Stimulated activated CD8-positive, alpha-beta memory T cell treated with anti-CD3 and anti-CD28 coated beads, Interleukin-7, amount 100 ng/mL, for 1 hour (primary cell): ENCODE measurements around the gene MSH2.
"Not testable (repeated sequence)": the region's sequence is repeated elsewhere in the genome, so short reads cannot be mapped to it uniquely, and the experiment has no call there.

Source experiments
- DNase-seq, 2 donors: peaks; one replicate each; pipeline ENCODE4 v3.0.0-alpha.2; 2020; ENCODE audit warnings: low read depth in 2 of 2

MSH2 gene

DNA sequence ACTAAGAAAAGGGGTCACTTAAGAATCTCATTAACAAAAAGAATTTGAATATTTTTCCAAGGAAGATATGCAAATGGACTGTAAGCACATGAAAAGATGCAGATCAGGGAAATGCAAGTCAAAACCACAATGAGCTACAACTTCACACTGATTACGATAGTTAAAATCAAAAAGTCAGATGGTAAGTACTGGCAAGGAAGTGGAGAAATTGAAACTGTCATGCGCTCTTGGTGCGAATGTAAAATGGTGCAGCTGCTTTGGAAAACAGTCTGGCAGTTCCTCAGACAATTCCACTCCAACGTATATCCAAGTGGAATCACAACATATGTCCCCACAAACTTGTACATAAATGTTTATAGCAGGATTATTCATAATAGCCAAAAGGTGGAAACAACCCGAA lies 81.4 kb downstream of the MSH2 start:
- no peak for DNase-seq

DNA sequence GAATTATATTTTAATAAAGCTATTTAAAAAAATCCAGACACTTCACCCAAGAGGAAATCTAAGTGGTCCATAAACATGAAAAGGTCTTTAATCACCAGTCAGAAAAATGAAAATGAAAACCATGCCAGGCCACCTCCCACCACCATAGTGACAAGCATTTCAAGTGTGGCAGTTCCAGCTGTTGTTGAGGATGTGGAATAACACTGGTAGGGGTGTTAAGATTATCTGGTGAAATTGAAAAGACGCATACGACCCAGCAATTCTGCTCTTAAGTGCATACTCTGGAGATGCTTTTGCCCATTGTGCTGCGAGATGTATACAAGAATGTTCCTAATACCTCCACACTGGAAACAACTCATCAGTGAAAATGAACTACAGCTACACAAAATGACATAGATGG lies 82.2 kb downstream of the MSH2 start:
- no peak for DNase-seq

DNA sequence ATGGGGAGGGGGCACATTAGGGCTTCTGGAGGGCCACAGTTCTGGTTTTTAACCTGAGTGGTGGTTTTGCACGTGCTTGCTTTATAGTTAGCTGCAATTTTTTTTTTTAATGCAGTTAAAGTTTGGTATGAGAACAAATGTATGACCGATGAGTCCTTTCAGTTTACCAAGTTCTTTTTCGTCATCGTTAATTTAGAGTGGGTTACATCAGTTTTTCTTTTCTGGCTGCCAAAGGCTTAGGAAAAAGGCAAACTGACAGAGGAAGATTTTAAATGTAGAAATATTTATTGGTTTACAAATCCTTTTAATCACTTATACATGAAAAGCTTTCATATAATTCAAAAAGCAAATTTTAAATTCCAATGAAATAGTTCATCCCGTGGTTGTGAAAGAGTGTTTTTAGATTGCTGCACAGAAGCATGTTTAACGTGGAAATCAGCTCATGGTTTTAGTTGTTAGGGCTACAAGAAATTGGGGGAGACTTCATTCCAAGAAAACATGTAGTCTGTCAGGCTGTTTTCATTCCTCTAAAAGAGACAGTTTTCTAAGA lies 82.9 kb downstream of the MSH2 start:
- DNase-seq = no peak

DNA sequence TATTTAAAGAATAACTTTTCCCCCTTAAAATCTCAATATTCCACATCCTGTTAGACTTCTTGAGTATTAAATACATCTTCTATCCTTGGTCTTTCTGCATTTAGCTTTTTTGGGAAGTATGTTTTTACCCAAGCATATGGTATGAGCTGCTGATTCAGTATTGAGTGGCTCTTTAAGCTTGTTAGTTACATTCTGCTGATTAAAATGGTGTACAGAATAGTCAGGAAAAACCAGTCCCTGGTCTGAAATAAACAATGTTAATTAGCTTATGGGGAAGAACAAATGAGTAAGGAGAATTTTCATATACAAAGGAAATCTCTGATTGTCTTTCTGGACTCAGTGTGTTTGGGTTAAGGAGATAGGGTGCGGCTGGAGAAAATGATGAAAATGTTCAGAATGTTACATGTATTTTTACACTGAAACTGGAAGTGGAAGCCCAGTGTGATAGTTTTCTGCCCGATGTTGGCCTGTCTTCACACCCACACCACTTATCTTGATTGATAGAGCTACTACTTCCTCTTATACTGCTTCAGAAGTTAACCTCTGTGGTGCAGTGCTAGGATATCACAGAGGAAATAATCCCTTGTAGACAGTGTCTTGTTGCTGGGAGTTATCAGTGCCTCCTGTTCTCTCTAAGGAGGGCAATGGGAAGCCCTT lies 84.0 kb downstream of the MSH2 start:
- DNase-seq = no peak

DNA sequence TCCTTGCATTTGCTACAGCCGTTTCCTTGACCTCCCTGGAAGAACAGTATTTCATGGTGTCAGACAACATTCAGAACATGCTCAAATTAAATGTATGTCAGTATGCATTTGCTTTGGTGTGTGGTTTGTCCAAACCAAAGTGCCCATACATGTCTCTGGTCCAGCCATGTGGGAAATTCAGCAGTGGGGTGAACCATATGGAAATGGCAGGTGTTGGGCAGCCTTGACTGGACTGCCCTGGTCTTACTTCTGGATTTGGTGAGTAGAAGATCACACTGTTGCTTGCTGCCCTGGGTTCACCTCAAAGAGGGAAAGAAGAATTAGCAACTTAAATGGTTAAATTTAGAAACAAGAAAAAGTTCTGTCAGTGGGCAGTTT lies 84.5 kb downstream of the MSH2 start:
- no peak for DNase-seq

DNA sequence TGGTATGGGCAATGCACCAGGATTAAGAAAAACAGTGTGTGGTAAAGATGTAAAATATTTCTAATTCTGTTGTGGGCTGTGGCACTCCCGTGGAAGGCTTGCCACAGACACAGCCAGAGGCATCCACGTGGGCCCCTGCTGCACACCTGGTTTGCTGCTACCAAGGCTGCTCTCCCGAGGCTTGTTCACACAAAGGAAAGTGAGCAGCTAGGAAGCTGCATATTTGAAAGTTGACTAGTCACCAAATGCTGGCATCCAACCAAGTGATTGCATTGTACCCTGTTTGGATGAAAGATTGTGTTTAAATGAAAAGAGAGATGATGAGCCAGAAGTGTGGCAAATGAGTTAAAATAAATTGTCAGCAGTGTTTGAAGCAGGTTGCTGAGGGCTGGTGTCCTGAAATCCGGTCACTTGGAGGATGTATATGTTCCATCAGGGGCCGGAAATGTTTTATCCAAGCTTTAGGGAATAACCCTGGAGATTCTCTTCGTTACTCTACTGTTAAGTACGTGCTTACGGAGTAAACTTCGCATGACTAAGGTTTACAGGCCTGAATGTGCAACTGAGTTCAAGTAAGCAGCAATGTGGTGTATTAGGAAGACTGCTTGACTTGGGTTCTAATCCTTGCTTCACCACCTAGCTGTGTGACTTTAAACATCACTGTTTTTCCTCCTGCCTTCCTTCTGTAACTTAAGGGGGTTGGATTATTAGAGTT lies 86.1 kb downstream of the MSH2 start:
- DNase-seq = no peak

DNA sequence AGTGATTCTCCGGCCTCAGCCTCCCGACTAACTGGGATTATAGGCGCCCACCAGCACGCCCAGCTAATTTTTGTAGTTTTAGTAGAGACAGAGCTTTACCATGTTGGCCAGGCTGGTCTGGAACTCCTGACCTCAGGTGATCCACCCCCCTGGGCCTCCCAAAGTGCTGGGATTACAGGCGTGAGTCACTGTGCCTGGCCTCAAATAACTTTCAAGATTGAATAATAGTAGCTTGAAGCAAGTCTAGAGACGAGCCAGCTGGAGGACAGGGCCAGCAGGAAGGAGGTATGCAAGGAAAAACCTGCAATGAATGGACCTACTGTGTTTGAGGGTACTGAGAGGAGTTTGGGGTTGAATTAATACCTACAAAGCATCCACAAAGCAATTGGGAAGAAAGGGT lies 87.5 kb downstream of the MSH2 start:
- DNase-seq = no peak

DNA sequence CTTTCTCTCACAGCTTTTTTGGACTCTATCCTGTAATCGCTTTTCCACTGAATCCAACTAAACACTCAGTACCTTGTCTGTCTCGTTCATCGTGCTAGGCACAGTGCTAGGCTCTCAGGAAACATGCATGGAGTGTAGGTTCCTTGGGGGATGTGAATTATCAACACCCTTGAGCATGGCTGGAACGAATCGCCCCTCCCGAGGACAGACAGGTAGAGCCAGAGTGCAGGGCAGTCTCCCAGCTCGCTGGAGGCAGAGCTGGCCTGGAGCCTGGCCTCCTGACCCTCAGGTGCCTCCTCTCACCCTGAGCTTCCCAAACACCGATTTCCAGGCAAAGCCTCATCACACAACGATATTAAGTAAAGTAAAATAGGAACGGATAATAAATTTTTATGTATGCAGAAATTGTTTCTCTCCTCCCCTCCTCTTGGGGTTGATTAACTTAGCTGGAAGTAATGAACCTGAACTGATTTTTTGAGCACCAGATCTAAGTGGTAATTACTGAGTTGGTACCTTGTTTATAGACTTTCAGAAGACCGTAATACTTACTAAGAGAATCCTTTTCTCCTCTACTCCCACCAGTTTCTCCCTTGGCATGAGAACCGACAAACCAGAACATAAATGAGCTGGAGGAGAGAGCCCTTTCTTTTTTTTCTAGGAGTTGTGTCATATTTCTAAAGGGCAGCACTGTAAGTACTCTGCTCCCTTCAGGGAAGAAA lies 90.5 kb downstream of the MSH2 start:
- no peak for DNase-seq

DNA sequence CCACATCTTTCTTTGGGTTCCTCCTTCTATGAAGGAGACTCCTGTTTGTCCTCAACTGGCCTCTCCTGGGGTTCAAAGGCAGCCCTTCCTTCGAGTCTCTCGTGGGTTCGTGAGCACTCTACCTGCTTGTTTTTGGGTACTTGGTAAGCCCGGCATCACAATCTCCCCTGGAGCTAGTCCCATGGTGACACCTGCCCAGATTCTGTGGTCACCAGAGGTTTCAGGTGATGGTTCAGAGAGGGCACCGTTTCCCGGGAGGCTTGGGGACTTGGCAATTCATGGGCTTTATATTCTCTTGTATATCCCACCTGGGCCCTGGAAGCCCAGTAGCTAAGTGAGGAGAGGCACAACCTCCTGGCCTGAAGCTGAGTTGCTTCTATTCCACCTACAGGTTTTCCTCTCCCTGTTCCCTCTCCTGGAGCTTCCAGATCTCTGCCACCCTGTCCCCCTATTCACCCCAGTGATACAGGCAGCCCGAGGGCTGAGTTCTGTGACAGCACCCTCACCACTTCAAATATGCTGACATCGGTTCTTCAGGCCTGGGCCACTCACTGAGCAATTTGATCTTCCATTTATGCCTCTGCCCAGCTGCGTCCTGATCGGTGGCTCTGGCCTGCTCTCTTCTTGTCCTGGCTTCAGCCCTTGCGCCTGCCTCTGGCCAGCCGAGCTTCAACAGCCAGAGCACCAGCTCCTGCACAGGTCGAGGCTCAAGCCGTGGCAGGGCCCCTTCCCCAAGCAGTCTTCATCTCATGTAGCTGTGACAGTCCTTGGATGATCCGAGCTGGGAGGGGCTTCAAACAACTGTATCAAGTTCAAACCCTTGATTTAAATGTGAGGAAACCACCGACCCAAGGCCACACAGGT lies 91.5 kb downstream of the MSH2 start:
- no peak for DNase-seq

DNA sequence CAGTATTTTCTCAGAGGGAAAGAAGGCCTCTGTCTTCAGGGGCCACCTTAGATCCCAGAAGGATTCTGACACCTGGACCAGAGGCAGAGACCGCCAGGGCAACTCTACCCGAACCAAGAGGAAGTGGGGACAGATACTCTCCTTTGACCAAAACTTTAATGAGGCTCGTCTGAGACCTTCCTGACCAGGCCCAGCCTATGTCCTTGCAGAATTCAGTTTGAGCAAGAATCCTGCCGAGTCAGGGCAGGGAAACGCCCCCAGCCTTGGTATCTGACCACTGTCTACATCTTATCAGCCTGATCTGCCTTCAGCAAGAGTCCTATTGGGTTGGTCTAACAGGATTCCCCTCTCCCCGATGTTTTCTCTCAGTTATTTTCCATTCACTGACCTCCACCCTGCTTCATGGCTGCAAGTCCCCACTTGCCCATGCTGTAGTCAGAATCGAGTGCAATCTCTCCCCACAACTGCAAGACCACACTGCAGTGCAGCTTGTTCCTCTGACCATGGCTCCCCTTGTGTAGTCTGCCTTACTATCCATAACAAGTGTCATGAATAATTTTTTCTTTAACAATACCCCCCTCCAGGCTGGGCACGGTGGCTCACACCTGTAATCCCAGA lies 95.0 kb downstream of the MSH2 start:
- no peak for DNase-seq

DNA sequence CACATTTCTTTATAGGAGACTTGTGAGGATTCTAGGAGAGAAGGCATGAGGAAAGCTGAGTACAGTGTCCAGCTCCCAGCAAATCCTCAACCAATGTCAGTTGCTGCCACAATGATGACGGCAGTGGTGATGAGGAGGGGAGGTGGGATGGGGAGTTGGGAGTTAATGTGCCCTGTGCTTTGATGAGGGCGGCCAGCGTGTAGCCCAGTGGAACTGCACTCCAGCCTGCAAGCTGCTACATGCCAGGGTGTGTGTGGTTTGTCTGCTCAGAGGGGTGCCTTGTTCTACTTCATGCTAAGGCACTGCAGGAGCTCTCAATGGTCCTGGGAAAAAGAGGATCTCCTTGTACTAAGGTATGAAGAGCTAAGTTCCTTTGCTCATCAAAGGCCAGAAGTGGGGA lies 96.1 kb downstream of the MSH2 start:
- DNase-seq = no peak

DNA sequence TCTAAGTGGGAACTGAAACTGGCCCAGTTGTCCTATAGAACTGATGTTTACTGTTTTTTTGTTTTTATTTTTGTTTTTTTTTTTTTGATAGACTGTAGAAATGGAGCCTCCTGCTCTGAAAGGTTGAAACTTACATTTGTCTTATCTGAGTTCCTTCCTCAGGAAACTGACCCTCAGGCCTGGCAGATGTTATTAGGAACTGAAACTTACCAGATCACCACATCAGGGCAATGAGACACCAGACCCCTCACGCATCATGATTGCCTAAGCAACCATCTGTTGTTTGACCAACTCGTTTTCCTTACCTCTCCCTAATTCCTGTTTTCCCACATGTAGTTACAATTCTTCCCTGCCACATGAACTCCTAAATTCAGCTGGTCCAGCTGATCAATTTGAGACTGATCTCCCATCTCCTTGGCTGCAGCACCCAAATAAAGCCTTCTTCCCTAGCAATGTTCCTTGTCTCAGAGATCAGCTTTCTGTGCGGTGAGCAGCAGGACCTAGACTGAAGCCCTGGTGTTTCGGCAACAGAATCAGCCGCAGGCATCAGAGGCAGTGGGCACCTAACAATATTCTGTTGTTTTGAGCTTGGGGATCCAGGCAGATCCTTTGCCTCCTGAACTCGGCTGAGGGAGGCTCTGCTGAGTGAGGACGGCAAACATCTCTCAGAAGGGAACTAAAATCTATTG lies 96.8 kb downstream of the MSH2 start:
- DNase-seq = no peak

DNA sequence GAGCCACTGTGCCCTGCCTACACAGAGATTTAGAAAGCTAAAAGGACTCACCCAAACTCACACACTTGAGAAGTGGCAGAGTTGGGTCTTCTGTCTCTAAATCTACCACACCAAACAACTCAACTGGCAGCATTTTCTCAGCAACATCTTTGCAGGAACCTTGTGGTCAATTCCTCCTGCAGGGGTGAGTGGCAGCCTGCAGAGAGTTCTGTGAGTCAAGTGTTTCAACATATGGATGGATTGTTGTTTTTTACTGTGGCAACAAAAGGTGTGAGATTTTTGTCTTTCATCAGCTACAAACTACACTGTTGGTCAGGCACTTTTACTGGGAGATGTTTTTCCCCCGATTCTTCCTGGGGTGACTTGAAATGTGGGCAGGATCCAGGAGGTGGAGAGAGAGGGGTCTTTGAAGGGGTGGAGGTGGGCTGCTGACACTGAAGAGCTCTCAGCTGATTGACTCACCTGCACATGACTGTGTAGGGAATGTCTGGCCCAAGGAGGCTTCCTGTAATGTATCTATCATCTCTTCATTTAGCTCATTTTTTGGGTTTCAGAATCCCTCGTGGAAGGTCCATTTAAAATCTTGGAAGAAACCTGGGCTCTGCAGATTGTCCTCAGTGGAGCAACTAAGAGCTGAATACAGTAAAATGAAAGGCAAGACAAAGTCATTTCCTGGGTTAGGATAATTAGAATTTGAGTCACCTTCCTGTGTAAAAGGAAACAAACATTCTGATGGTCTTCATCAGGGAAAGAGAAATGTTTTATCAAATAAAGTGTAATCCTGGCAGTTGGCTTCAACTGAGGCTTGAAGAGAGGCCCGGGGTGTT lies 98.6 kb downstream of the MSH2 start:
- no peak for DNase-seq

DNA sequence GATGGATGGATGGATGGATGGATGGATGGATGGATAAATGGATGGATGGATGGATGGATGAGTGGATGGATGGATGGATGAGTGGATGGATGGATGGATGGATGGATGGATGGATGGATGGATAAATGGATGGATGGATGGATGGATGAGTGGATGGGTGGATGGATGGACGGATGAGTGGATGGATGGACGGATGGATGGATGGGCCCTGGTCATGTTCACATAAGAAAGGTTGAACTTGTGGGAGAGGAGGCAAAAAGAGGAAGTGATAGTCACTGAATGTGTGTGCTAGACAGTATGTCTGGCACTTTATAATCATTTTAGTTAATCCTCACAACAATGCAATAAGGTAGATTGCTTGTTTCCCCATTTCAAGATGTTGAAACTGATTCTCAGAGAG lies 99.5 kb downstream of the MSH2 start:
- DNase-seq = not testable (repeated sequence)

DNA sequence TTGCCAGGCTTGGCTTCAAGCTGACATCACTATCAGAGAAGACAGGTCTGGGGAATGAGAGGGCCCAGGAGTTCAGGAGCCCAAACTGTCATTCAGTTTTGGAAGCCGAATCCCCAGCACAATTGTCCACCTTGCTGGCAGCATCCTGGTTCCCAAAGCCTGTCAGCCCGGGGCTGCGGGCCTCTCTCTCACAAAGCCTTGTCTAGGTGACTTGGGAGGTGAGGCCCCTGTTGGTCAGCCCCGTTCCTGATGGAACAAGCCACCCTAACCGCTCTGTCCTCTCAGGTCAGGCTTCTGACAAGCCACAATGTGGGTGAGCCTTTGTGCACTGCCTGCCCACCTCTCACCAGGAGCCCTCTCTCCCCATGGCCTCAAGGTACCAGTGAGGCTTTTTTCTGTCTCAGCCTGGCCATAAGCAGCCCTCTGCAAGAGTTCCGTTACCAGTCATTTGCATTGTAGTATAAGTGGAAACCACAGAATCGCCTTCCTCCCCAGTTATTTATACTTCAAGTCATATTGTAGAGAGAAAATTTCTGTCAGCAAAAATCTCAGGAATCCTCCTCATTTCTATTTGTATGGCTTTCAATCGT lies 100.6 kb downstream of the MSH2 start:
- no peak for DNase-seq

DNA sequence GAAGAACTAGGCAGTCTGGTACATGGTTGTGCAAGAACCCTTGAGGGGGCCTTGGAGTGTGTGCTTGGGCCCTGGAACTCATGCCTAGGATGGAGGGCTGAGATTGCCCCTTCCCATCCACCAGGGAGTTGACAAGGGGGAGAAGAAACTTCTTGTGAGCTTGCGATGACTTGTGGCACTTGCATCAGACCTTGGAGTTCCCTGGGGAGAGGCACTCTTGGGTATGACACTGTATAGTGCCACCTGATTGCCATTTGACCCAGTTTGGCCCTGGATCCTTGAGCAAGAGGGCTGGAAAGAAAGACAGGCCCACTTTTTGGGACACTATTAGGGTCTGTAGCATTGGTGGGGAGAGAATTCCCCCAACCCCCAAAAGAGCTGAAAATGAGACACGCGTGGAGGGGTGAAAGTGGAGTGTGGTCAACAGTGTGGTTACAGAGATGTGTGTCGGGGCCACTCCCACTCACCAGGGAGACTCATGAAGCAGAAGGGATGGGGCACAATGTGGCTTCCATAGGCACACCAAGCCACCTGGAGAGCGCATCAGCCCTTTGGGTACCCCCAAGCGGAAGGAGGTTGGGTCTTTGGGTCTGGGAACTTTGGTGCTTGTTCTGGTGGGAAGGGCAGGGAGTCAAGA lies 101.3 kb downstream of the MSH2 start:
- DNase-seq = no peak

DNA sequence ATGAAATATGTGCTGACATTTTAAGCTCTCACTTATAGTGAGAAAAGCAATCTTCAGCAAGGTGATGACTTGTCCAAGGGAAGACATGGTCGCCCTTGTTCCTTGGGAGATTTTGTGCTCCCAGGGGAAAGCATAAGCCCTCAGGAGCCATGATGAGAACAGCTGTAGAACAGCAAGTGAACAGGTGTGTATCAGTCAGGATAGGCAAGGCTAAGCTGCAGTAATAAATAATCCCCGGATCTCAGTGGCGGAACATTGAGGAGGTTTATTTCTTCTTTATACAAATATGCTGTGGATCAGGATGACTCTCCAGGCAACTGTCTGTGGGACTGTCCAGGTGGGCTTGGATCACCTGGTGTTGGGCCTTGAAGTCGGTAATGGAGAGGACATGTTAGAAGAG lies 103.1 kb downstream of the MSH2 start:
- DNase-seq = no peak

DNA sequence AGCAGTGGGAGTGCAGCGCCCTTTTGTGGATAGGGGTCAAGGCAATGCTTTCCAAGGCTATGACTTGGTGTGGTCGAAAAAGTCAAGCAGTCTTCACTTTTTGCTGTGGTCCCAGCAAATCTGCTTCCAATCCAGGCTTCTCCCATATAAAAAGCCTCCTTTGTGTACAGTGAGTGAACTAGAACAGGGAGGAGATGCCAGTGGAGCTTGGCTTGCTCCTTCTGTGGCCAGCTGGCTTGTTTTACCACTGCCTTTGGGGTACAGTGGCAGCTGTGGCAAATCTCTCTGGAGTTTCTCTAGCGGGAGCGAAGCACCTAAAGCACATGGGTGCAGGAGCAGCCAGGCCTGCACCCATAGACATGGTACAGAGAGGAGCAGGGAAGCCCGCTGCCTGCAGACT lies 103.5 kb downstream of the MSH2 start:
- no peak for DNase-seq

DNA sequence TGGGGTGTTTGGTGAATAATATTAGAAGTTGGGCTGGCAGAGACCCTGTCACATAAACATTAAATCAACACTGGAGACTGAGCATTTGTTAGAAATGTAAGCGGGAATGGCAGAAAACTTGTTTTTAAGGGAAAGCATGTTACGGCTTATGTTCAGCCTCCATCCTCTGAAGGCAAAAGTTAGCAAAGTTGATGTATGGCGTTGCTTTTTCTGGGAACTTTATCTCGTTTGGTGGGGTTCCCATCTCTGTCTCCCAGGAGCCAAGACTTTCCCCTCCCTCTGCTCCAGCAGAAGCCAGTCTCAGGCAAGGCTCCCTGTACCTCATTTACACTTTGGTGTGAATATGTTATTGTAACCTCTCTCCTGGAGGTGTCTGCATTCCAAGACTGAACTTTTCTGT lies 105.1 kb downstream of the MSH2 start:
- DNase-seq = no peak
